HepG2 (cell line): ENCODE measurements around the gene STX8. TPM values are rescaled to one million over a fixed set of nuclear protein-coding genes. Genes with fewer than 3 reads are reported as not detected.

Experiments used
- ATAC-seq: fragments of 200-7000 bp; cut with Tn5 transposase; 3 replicates; pipeline ENCODE4 v1.9.1; 2020; ENCODE audit warnings: mild to moderate bottlenecking, moderate library complexity
- BruUV-seq: library from RNA; stranded (reverse); fragments of 400-500 nt; replicated peaks from 2 replicates; lab custom pipeline; 2021; lab: Mats Ljungman, UMichigan
- CTCF ChIA-PET: fragments of 300-600 bp; formaldehyde crosslinking; extraction: SDS; loops from one replicate; lab custom pipeline; 2021; ENCODE audit warnings: low total read pairs, inconsistent platforms, low intra/inter-chr PET ratio; lab: Yijun Ruan, JAX
- POLR2A ChIA-PET: fragments of 350-600 bp; sonication (Branson Sonifier 250); formaldehyde crosslinking; loops from one replicate; lab custom pipeline; 2020; ENCODE audit warnings: antibody characterized with exemption, inconsistent platforms; lab: Yijun Ruan, JAX
- DNase-seq: peaks from one replicate; pipeline ENCODE4 v3.0.0-alpha.2; 2015; ENCODE audit warnings: low spot score
- FAIRE-seq: peaks from 3 replicates; lab custom pipeline; 2011; peaks lifted over from hg19 to GRCh38; lab: Jason Lieb, UNC
- H2AFZ ChIP-seq: one replicate; pipeline ENCODE4 v1.6.1; 2011; ENCODE audit warnings: low read length, inconsistent platforms
- H3K27ac ChIP-seq: fragments of 300-600 bp; 3 replicates; pipeline ENCODE4 v1.8.0; 2011; ENCODE audit warnings: mixed run types, mild to moderate bottlenecking, mixed read lengths, low read length, inconsistent platforms; ENCODE audit not compliant: insufficient read depth; ENCODE audit errors: extremely low read length
- H3K27me3 ChIP-seq, 2 experiments: fragments of 200-600 bp in 1 of 2; 2 replicates in 1 of 2; 3 replicates in 1 of 2; pipeline versions ENCODE4 v1.6.0 to v1.8.0; 2011; ENCODE audit warnings: low read length in 2 of 2, mild to moderate bottlenecking in 2 of 2, moderate library complexity in 2 of 2, inconsistent platforms in 1 of 2; ENCODE audit not compliant: insufficient read depth in 2 of 2, control insufficient read depth in 1 of 2
- H3K36me3 ChIP-seq, 2 experiments: fragments of 200-600 bp in 1 of 2; replicated peaks in 1 of 2; 2 replicates in 1 of 2; 3 replicates in 1 of 2; pipeline versions ENCODE4 v1.5.1 to v1.8.0; 2011; ENCODE audit warnings: low read length in 2 of 2, inconsistent platforms in 1 of 2; ENCODE audit not compliant: insufficient read depth in 2 of 2, control insufficient read depth in 1 of 2
- H3K4me1 ChIP-seq: 2 replicates; pipeline ENCODE4 v1.5.1; 2012; ENCODE audit warnings: low read length, inconsistent platforms; ENCODE audit not compliant: insufficient read depth
- H3K4me2 ChIP-seq: 2 replicates; pipeline ENCODE4 v1.6.0; 2011; ENCODE audit warnings: low read depth, low read length, inconsistent platforms
- H3K4me3 ChIP-seq, 3 experiments: fragments of 200-600 bp in 1 of 3; sonication (generic), shearing (Covaris generic) in 1 of 3; replicated peaks in 1 of 3; 2 replicates each; pipeline ENCODE4 v1.5.1; 2011 to 2016; ENCODE audit warnings: low read length in 3 of 3, inconsistent platforms in 2 of 3, low read depth in 2 of 3, mild to moderate bottlenecking in 2 of 3, control low read depth in 1 of 3, mixed read lengths in 1 of 3; ENCODE audit not compliant: insufficient read depth in 1 of 3
- H3K79me2 ChIP-seq: one replicate; pipeline ENCODE4 v1.6.1; 2011; ENCODE audit warnings: low read length, inconsistent platforms; ENCODE audit not compliant: insufficient read depth
- H3K9ac ChIP-seq: 2 replicates; pipeline ENCODE4 v1.6.0; 2011; ENCODE audit warnings: mild to moderate bottlenecking, low read depth, low read length, inconsistent platforms; ENCODE audit not compliant: insufficient read depth
- H3K9me3 ChIP-seq: 2 replicates; pipeline ENCODE4 v1.5.1; 2012; ENCODE audit warnings: mild to moderate bottlenecking, low read length
- H4K20me1 ChIP-seq: 2 replicates; pipeline ENCODE4 v1.6.0; 2011; ENCODE audit warnings: inconsistent platforms, mild to moderate bottlenecking, low read length, moderate library complexity; ENCODE audit not compliant: insufficient read depth
- ATF5 ChIP-seq: sonication (generic); formaldehyde crosslinking; IDR thresholded peaks from 2 replicates; pipeline ENCODE4 v1.4.0; 2020; ENCODE audit warnings: mild to moderate bottlenecking, low read depth, missing genetic modification reagents
- BHLHE40 ChIP-seq: IDR thresholded peaks from 2 replicates; pipeline ENCODE4 v1.6.1; 2011; ENCODE audit warnings: low read length, improper control_type of control experiment
- GATAD1 ChIP-seq: IDR thresholded peaks from 2 replicates; pipeline ENCODE4 v1.6.1; 2016; ENCODE audit warnings: missing genetic modification reagents, missing compliant biosample characterization
- MBNL3 ChIP-seq: fragments of 250-450 bp; sonication (Bioruptor Pico); conservative IDR thresholded peaks from 2 replicates; pipeline ENCODE4 v1.8.0; 2022; ENCODE audit warnings: mild to moderate bottlenecking, inconsistent platforms
- NAIF1 ChIP-seq: sonication (generic); formaldehyde crosslinking; IDR thresholded peaks from 2 replicates; pipeline ENCODE4 v1.5.0; 2020; ENCODE audit warnings: mild to moderate bottlenecking, missing genetic modification reagents, borderline replicate concordance
- PHF5A ChIP-seq: IDR thresholded peaks from one replicate; pipeline ENCODE4 v1.6.1; 2018; ENCODE audit warnings: low read depth, missing genetic modification reagents; ENCODE audit not compliant: unreplicated experiment
- THAP8 ChIP-seq: sonication (generic); formaldehyde crosslinking; IDR thresholded peaks from 2 replicates; pipeline ENCODE4 v1.5.1; 2020; ENCODE audit warnings: missing genetic modification reagents, mild to moderate bottlenecking, borderline replicate concordance
- THRA ChIP-seq: sonication (generic); formaldehyde crosslinking; IDR thresholded peaks from 2 replicates; pipeline ENCODE4 v1.4.0; 2020; ENCODE audit warnings: missing genetic modification reagents, borderline replicate concordance
- ZFP36L1 ChIP-seq: sonication (generic); formaldehyde crosslinking; IDR thresholded peaks from 2 replicates; pipeline ENCODE4 v1.8.0; 2022; ENCODE audit warnings: mild to moderate bottlenecking, missing genetic modification reagents, moderate library complexity
- ZHX1 ChIP-seq: sonication (generic); formaldehyde crosslinking; IDR thresholded peaks from 2 replicates; pipeline ENCODE4 v1.8.1; 2022; ENCODE audit warnings: low read depth, mild to moderate bottlenecking, missing genetic modification reagents
- ZNF205 ChIP-seq: IDR thresholded peaks from 2 replicates; pipeline ENCODE4 v1.6.1; 2018; ENCODE audit warnings: missing biosample characterization, missing genetic modification reagents
- ZNF350 ChIP-seq: sonication (generic); formaldehyde crosslinking; IDR thresholded peaks from 2 replicates; pipeline ENCODE4 v1.4.0; 2020; ENCODE audit warnings: mild to moderate bottlenecking, low read depth, missing genetic modification reagents, borderline replicate concordance
- ZNF512B ChIP-seq: sonication (generic); formaldehyde crosslinking; IDR thresholded peaks from 2 replicates; pipeline ENCODE4 v1.5.1; 2020; ENCODE audit warnings: missing genetic modification reagents, mild to moderate bottlenecking, borderline replicate concordance
- ZNF589 ChIP-seq: sonication (generic); formaldehyde crosslinking; conservative IDR thresholded peaks from 2 replicates; pipeline ENCODE4 v1.8.0; 2022; ENCODE audit warnings: mild to moderate bottlenecking, moderate library complexity, missing genetic modification reagents
- WGBS: methylation state at CpG from one replicate; pipeline ENCODE4 v1.1.6; 2017; ENCODE audit warnings: low lambda C conversion rate; 5-methylcytosine and 5-hydroxymethylcytosine counted together
- in situ Hi-C: cut with HindIII; loops from 2 replicates; pipeline ENCODE4 v1.10.0; 2017; ENCODE audit warnings: low pct_unique_long_range_greater_than_20kb; ENCODE audit not compliant: extremely low pct_ligation_motif_present
- intact Hi-C: fragments of 100-400 bp; cut with micrococcal nuclease; formaldehyde crosslinking; loops from one replicate; pipeline ENCODE4 v1.10.0; 2022; ENCODE audit not compliant: unreplicated experiment
- polyA plus RNA-seq, 8 experiments: library from polyadenylated mRNA; depleted of rRNA in 3 of 8; stranded (reverse) in 7 of 8; unstranded in 1 of 8; fragments of >200 nt; fragmentation: Illumina TruSeq in 4 of 8; extraction: Trizol in 4 of 8; gene quantifications; 2 replicates each; pipeline versions ENCODE4 v1.2.1 to v1.2.3, GENCODE V29; 2011 to 2016; ENCODE audit warnings: low read depth in 4 of 8, missing spikeins in 1 of 8, mixed read lengths in 1 of 8; ENCODE audit not compliant: insufficient read depth in 1 of 8
- total RNA-seq, 5 experiments: library from RNA; depleted of rRNA; stranded (reverse); fragments of >200 nt; fragmentation: Illumina TruSeq; extraction: Trizol; gene quantifications; 2 replicates each; pipeline ENCODE4 v1.2.3, GENCODE V29; 2016; ENCODE audit warnings: low read depth in 1 of 5

STX8 gene
- total and polyA plus RNA-seq, 2 of the 13 experiments (the other 11 are each of a cell fraction or from before 2014, with no cell fraction given), result 36.4 to 53.6 TPM

GRCh38 chr17:9541718-9542117, 33.9 kb downstream of the STX8 start (continued):
- TF ChIP-seq THAP8 (CRISPR knock-in tag) (no peak), ZFP36L1 (CRISPR knock-in tag) (no peak)

GRCh38 chr17:9538626-9539025, 37.0 kb downstream of the STX8 start:
- intact Hi-C loops, result no loop called here
- no peaks in the 10 kb centered on the region for H3K27me3 ChIP-seq
- no TSS peak for BruUV-seq
- in situ Hi-C loops, result no loop called here
- H3K79me2 ChIP-seq, result no peaks in the 10 kb centered on the region
- H3K4me3 ChIP-seq, result no peak overlapping the region
- 92% methylated on average over 4 of the region's 4 CpGs for WGBS
- no peak overlapping the region for H3K4me2 ChIP-seq
- no peaks in the 10 kb centered on the region for H3K9me3 ChIP-seq
- ATAC-seq (no peak), DNase-seq (no peak), FAIRE-seq (no peak)
- no peak overlapping the region for H3K9ac ChIP-seq
- H4K20me1 ChIP-seq, result no peaks in the 10 kb centered on the region
- ChIA-PET CTCF (no interaction called here), POLR2A (no interaction called here)
- no peak overlapping the region for H3K27ac ChIP-seq
- H2AFZ ChIP-seq, result no peak overlapping the region
- no peaks in the 10 kb centered on the region for H3K36me3 ChIP-seq
- H3K4me1 ChIP-seq, result peaks cover 18% of the 10 kb centered on the region; the same call in 1 of the 2 replicates
- TF ChIP-seq ZNF589 (no peak), ZNF512B (CRISPR knock-in tag) (no peak), ATF5 (no peak), MBNL3 (no peak), ZNF205 (CRISPR knock-in tag) (no peak), GATAD1 (CRISPR knock-in tag) (no peak), BHLHE40 (no peak), NAIF1 (CRISPR knock-in tag) (no peak), THRA (no peak), PHF5A (no peak), ZHX1 (no peak), ZNF350 (CRISPR knock-in tag) (no peak)
